ENCODE data around the gene SHOC2.

Gene SHOC2

GRCh38 chr10:110947061-110947595, 27.7 kb downstream of the SHOC2 start:
- no peak for DNase-seq

DNA sequence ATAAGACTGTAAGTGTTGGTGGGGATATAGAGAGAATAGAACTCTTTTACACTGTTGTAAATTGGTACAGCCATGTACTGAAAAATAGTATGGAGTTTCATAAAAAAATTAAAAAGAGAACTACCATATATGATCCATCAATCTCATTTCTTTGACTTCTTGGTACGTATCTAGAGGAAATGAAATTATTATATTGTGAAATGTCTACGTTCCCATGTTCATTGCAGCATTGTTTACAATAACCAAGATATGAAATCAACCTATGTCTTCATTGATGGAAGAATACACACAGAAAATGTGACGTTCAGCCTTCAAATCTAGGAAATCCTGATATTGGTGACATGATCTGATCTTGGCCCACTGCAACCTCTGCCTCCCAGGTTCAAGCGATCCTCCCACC, 32.0 kb downstream of the SHOC2 start:
- no peak for DNase-seq

DNA sequence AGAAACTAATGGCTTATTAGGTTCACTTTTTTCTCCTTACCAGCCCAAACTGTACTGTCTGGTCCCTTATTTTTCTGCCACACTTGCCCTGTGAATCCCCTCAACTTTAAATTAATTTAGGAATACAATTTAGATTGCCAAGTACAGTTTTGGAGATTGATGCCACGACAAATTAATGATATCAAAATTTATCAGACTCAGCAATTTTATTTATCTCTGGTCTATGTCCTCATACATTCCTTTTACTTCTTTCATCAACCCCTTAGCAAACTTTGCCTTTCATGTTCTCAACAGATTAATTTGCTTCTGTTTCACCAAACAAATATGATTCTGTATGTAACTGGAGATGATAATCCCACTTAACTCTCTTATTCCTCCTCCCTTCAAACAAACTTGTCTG, 38.2 kb downstream of the SHOC2 start:
- DNase-seq: no peak

GRCh38 chr10:110959379-110960332, 40.3 kb downstream of the SHOC2 start:
- no peak for DNase-seq

GRCh38 chr10:110960333-110960712, 40.9 kb downstream of the SHOC2 start:
- DNase-seq: no peak

GRCh38 chr10:110962443-110962842, 43.0 kb downstream of the SHOC2 start:
- no peak for DNase-seq

- no peak for DNase-seq
These were observed 43.8 kb downstream of the SHOC2 start for GRCh38 chr10:110963162-110963561.

- no peak for DNase-seq
These were observed 45.3 kb downstream of the SHOC2 start for GRCh38 chr10:110964681-110965080.

DNA sequence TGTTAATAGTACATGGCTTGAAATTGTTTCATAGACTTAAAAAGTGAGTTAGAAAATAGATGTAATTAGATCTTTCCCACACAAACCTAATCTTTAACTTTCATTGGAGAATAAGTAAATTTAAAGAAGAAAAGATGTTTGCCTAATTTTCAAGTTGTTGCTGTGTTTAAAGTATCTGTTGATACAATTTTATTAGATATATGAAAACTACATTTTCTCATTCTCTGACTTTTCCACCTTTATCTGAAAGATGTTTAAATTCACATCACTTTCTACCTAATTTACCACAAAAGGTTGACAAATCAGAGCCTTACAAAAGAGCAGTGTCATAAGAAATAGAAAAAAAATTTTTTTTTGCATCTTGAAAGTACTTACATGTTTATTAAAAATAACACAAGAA, 45.8 kb downstream of the SHOC2 start:
- no peak for DNase-seq

GRCh38 chr10:110966146-110966545, 46.7 kb downstream of the SHOC2 start:
- DNase-seq: no peak

GRCh38 chr10:110967009-110967630, 47.7 kb downstream of the SHOC2 start:
- DNase-seq: no peak

GRCh38 chr10:110967645-110968044, 48.2 kb downstream of the SHOC2 start:
- DNase-seq: no peak

- no peak for DNase-seq
These were observed 49.8 kb downstream of the SHOC2 start for GRCh38 chr10:110969183-110969582.

- DNase-seq: no peak
These were observed 52.2 kb downstream of the SHOC2 start for GRCh38 chr10:110971638-110972037.

DNA sequence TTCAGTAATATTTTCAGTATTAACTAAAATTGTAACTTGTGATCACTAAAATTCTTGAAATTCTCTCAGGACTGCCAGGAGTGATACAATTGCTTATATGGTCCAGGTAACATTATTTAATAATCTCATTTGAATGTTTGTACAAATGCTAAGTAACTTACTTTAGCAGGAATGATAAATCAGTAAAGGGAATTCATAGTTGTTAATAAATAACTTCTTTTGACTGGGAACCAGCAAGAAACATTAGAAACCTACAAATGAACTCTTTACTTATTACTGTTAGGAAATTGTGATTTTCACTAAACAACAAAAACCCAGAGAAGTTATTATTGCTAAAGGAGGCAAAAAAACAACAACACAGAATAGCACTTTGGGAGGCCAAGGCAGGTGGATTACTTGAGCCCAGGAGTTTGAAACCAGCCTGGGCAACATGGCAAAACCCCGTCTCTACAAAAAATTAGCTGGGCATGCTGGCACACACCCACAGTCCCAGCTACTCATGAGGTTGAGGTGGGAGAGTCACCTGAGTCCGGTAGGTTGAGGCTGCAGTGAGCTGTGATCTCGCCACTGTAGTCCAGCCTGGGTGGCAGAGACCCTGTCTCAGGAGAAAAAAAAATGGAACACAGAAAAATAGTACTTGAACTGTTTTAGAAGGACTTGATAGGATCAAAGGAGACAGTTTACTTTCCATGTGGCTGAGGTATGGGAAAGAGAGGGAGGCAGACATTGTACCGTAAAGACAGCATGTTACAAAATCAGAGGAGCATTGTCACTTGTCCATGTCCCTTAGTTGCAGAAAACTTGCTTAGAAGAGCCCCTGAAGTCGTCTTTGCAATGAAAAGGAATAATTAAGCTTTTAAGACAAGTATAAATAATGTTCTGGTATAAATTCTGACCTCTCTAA, 53.1 kb downstream of the SHOC2 start:
- no peak for DNase-seq

- DNase-seq: no peak
These were observed 54.0 kb downstream of the SHOC2 start for GRCh38 chr10:110973400-110973799.

- no peak for DNase-seq
These were observed 57.2 kb downstream of the SHOC2 start for GRCh38 chr10:110976577-110976976.

GRCh38 chr10:110977662-110978061, 58.3 kb downstream of the SHOC2 start:
- DNase-seq: no peak

DNA sequence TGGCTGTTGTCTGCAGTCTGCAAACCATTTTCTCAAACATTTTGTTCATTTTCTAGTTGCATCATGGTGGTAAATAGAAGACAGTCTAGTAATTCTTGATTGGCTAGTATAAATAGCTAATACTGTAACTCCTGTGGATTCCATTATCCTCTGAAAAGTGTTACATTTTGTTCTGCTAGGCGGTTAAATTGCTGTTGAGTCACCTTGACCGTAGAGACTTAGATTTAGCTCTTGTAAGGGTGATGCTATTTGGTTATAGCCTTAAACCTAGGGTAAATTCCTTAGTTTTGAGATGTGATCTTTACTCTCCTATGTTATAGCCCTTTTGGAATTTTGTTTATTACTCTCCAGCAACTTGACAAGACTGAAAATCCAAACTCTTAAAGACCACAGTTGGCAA, 58.8 kb downstream of the SHOC2 start:
- DNase-seq: no peak

- DNase-seq: no peak
These were observed 60.2 kb downstream of the SHOC2 start for GRCh38 chr10:110979611-110980010.

DNA sequence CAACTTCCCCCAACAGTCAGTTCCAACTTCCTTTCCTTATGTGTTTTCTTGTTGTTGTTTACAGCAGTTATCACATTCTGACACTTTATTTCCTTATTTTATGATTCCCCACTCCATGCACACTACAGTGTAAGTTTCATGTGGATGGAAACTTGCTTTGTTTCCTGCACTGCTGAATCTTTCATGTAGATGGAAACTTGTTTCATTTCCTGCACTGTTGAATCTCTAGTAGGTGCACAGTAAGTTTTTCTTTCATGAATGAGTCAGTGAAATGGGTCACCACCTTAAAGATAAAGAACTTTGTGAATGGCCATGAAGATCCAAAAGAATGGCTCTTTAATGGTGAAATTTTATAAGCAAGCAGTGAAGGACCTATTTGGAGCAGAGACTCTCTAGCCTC, 61.4 kb downstream of the SHOC2 start:
- DNase-seq: no peak

GRCh38 chr10:110983466-110983865, 64.1 kb downstream of the SHOC2 start:
- no peak for DNase-seq
